Neutrophil (primary cell): ENCODE data around the gene GOLIM4.

ENCODE experiments used
- H3K27ac ChIP-seq: fragments of 200-600 bp; sonication (generic); 2 replicates; pipeline ENCODE4 v1.5.1; 2016; ENCODE audit warnings: mild to moderate bottlenecking, moderate library complexity
- H3K27me3 ChIP-seq: fragments of 200-600 bp; sonication (generic); 2 replicates; pipeline ENCODE4 v1.6.0; 2016; ENCODE audit warnings: mild to moderate bottlenecking
- H3K36me3 ChIP-seq: fragments of 200-600 bp; sonication (generic); 2 replicates; pipeline ENCODE4 v1.5.1; 2017
- H3K4me1 ChIP-seq, 2 experiments: fragments of 200-600 bp in 1 of 2; sonication (generic) in 1 of 2; 1 replicate in 1 of 2; 2 replicates in 1 of 2; pipeline versions ENCODE4 v1.5.1 to v1.6.1; 2013 to 2016; ENCODE audit warnings: low read depth in 1 of 2, low read length in 1 of 2, mild to moderate bottlenecking in 1 of 2, moderate library complexity in 1 of 2; ENCODE audit not compliant: control insufficient read depth in 1 of 2, insufficient read depth in 1 of 2
- H3K4me3 ChIP-seq, 2 experiments: fragments of 200-600 bp in 1 of 2; sonication (generic) in 1 of 2; 1 replicate in 1 of 2; 2 replicates in 1 of 2; pipeline ENCODE4 v1.5.1; 2013 to 2016; ENCODE audit warnings: low read depth in 1 of 2, low read length in 1 of 2, mild to moderate bottlenecking in 1 of 2, moderate library complexity in 1 of 2
- H3K9me3 ChIP-seq: fragments of 200-600 bp; sonication (generic); 2 replicates; pipeline ENCODE4 v1.5.1; 2016
- CTCF ChIP-seq: fragments of 200-600 bp; sonication (generic); IDR thresholded peaks from 2 replicates; pipeline ENCODE4 v1.5.1; 2016; ENCODE audit warnings: antibody characterized with exemption

The GOLIM4 gene

GRCh38 chr3:168003911-168004310, 91.8 kb downstream of the GOLIM4 start:
- no peaks in the 10 kb centered on the region for H3K4me1 ChIP-seq
- H3K27me3 ChIP-seq = no peaks in the 10 kb centered on the region
- no peak overlapping the region for H3K4me3 ChIP-seq
- no peaks in the 10 kb centered on the region for H3K36me3 ChIP-seq
- H3K27ac ChIP-seq = no peak overlapping the region
- no peak for TF ChIP-seq CTCF
- no peaks in the 10 kb centered on the region for H3K9me3 ChIP-seq

GRCh38 chr3:168002786-168003368, 92.8 kb downstream of the GOLIM4 start:
- H3K4me3 ChIP-seq = no peak overlapping the region
- no peaks in the 10 kb centered on the region for H3K9me3 ChIP-seq
- no peaks in the 10 kb centered on the region for H3K36me3 ChIP-seq
- H3K27me3 ChIP-seq = no peaks in the 10 kb centered on the region
- no peak for TF ChIP-seq CTCF
- H3K27ac ChIP-seq = no peak overlapping the region
- no peaks in the 10 kb centered on the region for H3K4me1 ChIP-seq

- no peak overlapping the region for H3K4me3 ChIP-seq
- H3K27me3 ChIP-seq = no peaks in the 10 kb centered on the region
- H3K36me3 ChIP-seq = no peaks in the 10 kb centered on the region
- no peak overlapping the region for H3K27ac ChIP-seq
- no peaks in the 10 kb centered on the region for H3K4me1 ChIP-seq
- no peaks in the 10 kb centered on the region for H3K9me3 ChIP-seq
- TF ChIP-seq CTCF = no peak
Measured at GRCh38 chr3:168001244-168001643, 94.5 kb downstream of the GOLIM4 start.

- no peaks in the 10 kb centered on the region for H3K4me1 ChIP-seq
Measured at GRCh38 chr3:167998253-167998652, 97.5 kb downstream of the GOLIM4 start.

GRCh38 chr3:167996514-167996913, 99.2 kb downstream of the GOLIM4 start:
- Histone ChIP-seq H3K4me1 (no peaks in the 10 kb centered on the region), H3K27ac (no peak overlapping the region), H3K27me3 (no peaks in the 10 kb centered on the region), H3K4me3 (no peak overlapping the region), H3K36me3 (no peaks in the 10 kb centered on the region), H3K9me3 (no peaks in the 10 kb centered on the region)
- no peak for TF ChIP-seq CTCF

More at GRCh38 chr3:167998253-167998652, 97.5 kb downstream of the GOLIM4 start:
- Histone ChIP-seq H3K27ac (no peak overlapping the region), H3K36me3 (no peaks in the 10 kb centered on the region), H3K4me3 (no peak overlapping the region), H3K27me3 (no peaks in the 10 kb centered on the region), H3K9me3 (no peaks in the 10 kb centered on the region)
- no peak for TF ChIP-seq CTCF

- Histone ChIP-seq H3K4me3 (no peak overlapping the region), H3K36me3 (no peaks in the 10 kb centered on the region), H3K27ac (no peak overlapping the region), H3K9me3 (no peaks in the 10 kb centered on the region), H3K27me3 (no peaks in the 10 kb centered on the region), H3K4me1 (no peaks in the 10 kb centered on the region)
- TF ChIP-seq CTCF = no peak
Measured at GRCh38 chr3:167992381-167992780, 103.3 kb downstream of the GOLIM4 start.
